ENCODE measurements around the gene ADGRV1.

Gene ADGRV1

DNA sequence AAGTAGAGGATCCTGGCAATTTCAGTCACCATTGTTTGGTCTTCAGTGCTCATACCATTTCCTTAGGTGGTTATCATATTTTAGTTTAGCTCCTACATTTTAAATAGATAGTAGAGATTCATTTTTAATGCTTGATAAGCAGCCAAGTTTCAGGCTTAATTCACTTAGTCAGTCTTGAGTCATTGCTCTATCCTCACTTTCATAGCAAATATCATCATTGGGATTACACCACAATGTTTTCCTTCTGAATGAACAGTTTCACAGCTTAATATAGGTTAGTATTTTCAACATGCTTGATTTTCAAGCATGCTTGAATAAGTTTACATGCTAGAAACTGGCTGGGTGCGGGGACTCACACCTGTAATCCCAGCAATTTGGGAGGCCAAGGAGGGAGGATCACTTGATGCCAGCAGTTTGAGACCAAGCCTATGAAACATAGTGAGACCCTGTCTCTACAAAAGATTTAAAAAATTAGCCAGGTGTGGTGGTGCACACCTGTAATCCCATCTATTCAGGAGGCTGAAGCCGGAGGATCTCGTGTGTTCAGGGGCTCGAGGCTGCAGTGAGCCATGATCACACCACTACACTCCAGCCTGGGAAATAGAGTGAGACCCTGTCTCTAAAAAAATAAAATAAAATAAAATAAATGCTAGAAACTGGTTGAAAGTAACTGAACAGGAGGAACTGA, 339.9 kb downstream of the ADGRV1 start:
- Histone ChIP-seq H3K27me3 (ENCODE audit: low read depth, low read length) (no peaks in the 10 kb centered on the region), H3K9me3 (ENCODE audit: control insufficient read depth in 1 of 2, low read length in 2 of 2) (no peaks in the 10 kb centered on the region), H3K4me1 (ENCODE audit: control insufficient read depth in 1 of 2, insufficient read depth in 2 of 2, low read length in 2 of 2) (no peaks in the 10 kb centered on the region), H3K36me3 (ENCODE audit: control insufficient read depth in 1 of 2, insufficient read depth in 2 of 2, low read length in 2 of 2) (no peaks in the 10 kb centered on the region), H3K27ac (ENCODE audit: low read length) (no peak overlapping the region), H3K4me3 (ENCODE audit: low read depth in 1 of 2, low read length in 2 of 2) (no peak overlapping the region)

DNA sequence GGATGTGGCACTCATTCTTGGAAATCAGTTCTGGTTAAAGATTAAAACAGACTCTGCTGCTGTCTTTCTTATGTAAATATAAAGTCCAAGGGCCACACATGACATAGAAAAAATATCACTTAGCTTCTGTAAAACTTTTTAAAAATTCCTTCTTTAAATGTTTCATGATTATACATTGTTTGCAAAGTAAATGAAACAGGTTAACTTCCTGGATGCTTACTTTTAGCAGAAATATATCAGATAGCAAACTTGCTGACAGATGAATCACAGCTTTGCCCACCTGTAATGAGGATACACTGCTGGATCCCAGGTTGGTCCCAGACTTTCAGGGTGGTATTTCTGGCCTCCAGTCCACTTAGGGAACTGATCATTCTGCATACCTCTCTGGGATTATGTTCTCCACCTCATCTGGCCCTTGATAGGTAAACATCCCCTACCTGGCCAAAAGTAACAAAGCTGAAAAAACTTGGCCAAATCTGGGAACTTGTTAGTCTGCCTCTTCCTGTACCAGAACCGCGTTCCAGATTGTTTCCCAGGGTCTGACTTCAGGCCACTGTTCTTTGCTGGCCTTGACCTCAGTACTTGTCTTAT, 340.5 kb downstream of the ADGRV1 start:
- Histone ChIP-seq H3K36me3 (ENCODE audit: control insufficient read depth in 1 of 2, insufficient read depth in 2 of 2, low read length in 2 of 2) (no peaks in the 10 kb centered on the region), H3K9me3 (ENCODE audit: control insufficient read depth in 1 of 2, low read length in 2 of 2) (no peaks in the 10 kb centered on the region), H3K27me3 (ENCODE audit: low read depth, low read length) (no peaks in the 10 kb centered on the region), H3K4me3 (ENCODE audit: low read depth in 1 of 2, low read length in 2 of 2) (no peak overlapping the region), H3K27ac (ENCODE audit: low read length) (no peak overlapping the region), H3K4me1 (ENCODE audit: control insufficient read depth in 1 of 2, insufficient read depth in 2 of 2, low read length in 2 of 2) (no peaks in the 10 kb centered on the region)

DNA sequence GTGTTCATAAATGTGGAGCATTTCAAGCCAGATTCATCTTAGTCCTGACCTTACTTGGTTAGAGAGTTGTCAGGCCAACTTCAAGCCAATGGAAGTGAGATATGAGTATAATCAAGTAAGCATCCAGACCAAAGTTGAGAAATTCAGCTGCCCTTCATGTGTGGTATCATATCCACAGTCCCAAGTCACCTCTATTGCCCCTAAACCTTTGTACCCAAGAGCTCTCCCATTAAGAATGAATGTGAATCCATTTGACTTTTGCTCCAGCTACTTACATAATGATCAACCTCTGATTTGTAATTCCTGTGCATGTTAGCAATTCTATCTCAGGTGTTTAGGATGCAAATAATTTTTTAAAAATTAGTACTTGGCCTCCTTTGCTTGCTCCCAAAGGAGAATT, 342.7 kb downstream of the ADGRV1 start:
- Histone ChIP-seq H3K9me3 (ENCODE audit: control insufficient read depth in 1 of 2, low read length in 2 of 2) (no peaks in the 10 kb centered on the region), H3K27ac (ENCODE audit: low read length) (no peak overlapping the region), H3K4me3 (ENCODE audit: low read depth in 1 of 2, low read length in 2 of 2) (no peak overlapping the region), H3K4me1 (ENCODE audit: control insufficient read depth in 1 of 2, insufficient read depth in 2 of 2, low read length in 2 of 2) (no peaks in the 10 kb centered on the region), H3K27me3 (ENCODE audit: low read depth, low read length) (no peaks in the 10 kb centered on the region), H3K36me3 (ENCODE audit: control insufficient read depth in 1 of 2, insufficient read depth in 2 of 2, low read length in 2 of 2) (no peaks in the 10 kb centered on the region)

- no peak overlapping the region for H3K27ac ChIP-seq (ENCODE audit: low read length)
These were observed 343.6 kb downstream of the ADGRV1 start for GRCh38 chr5:90902170-90902569.

DNA sequence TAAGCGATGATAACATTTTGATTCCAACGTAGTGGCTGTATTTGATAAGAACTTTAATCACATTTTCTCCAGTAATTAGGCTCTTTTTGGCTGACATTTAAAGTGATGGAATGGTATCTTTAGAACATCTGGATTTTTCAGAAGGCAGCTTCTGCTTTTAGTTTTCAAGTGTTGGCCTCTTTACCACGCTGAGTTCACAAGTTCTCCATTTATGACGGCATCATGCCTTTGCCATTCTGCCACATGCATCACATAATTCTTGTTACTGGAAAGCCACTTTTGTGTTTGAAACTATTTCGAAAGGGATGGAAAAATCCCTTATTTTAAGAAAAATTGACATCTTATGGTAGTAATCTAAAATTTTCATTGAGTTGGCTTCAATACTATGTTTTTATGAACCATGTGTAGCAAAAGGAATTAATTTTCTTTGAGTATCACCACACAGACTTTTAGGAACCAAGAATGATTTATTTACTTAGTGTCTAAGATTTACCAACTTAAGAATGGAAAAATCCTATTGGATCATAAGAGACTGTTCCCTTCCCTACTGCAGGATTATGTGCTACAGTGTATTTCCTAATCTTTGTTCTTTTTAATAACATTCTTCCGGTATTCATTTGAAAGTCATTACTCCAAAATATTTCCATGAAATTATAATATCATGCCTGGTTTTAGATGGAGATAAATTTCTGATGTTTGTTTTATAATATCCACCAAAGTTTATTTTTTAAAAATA, 344.2 kb downstream of the ADGRV1 start:
- no peaks in the 10 kb centered on the region for H3K9me3 ChIP-seq (ENCODE audit: control insufficient read depth in 1 of 2, low read length in 2 of 2)
- H3K4me1 ChIP-seq (ENCODE audit: control insufficient read depth in 1 of 2, insufficient read depth in 2 of 2, low read length in 2 of 2): no peaks in the 10 kb centered on the region
- H3K27ac ChIP-seq (ENCODE audit: low read length): no peak overlapping the region
- no peak overlapping the region for H3K4me3 ChIP-seq (ENCODE audit: low read depth in 1 of 2, low read length in 2 of 2)
- no peaks in the 10 kb centered on the region for H3K27me3 ChIP-seq (ENCODE audit: low read depth, low read length)
- no peaks in the 10 kb centered on the region for H3K36me3 ChIP-seq (ENCODE audit: control insufficient read depth in 1 of 2, insufficient read depth in 2 of 2, low read length in 2 of 2)

More at GRCh38 chr5:90902170-90902569, 343.6 kb downstream of the ADGRV1 start:
- no peaks in the 10 kb centered on the region for H3K36me3 ChIP-seq (ENCODE audit: control insufficient read depth in 1 of 2, insufficient read depth in 2 of 2, low read length in 2 of 2)
- H3K9me3 ChIP-seq (ENCODE audit: control insufficient read depth in 1 of 2, low read length in 2 of 2): no peaks in the 10 kb centered on the region
- no peaks in the 10 kb centered on the region for H3K27me3 ChIP-seq (ENCODE audit: low read depth, low read length)
- H3K4me3 ChIP-seq (ENCODE audit: low read depth in 1 of 2, low read length in 2 of 2): no peak overlapping the region
- no peaks in the 10 kb centered on the region for H3K4me1 ChIP-seq (ENCODE audit: control insufficient read depth in 1 of 2, insufficient read depth in 2 of 2, low read length in 2 of 2)

- Histone ChIP-seq H3K36me3 (ENCODE audit: control insufficient read depth in 1 of 2, insufficient read depth in 2 of 2, low read length in 2 of 2) (no peaks in the 10 kb centered on the region), H3K27me3 (ENCODE audit: low read depth, low read length) (no peaks in the 10 kb centered on the region), H3K9me3 (ENCODE audit: control insufficient read depth in 1 of 2, low read length in 2 of 2) (no peaks in the 10 kb centered on the region), H3K27ac (ENCODE audit: low read length) (no peak overlapping the region), H3K4me3 (ENCODE audit: low read depth in 1 of 2, low read length in 2 of 2) (no peak overlapping the region), H3K4me1 (ENCODE audit: control insufficient read depth in 1 of 2, insufficient read depth in 2 of 2, low read length in 2 of 2) (peaks cover 0 to 3% of the 10 kb centered on the region in 2 donors)
These were observed 350.5 kb downstream of the ADGRV1 start for GRCh38 chr5:90909101-90909503.

DNA sequence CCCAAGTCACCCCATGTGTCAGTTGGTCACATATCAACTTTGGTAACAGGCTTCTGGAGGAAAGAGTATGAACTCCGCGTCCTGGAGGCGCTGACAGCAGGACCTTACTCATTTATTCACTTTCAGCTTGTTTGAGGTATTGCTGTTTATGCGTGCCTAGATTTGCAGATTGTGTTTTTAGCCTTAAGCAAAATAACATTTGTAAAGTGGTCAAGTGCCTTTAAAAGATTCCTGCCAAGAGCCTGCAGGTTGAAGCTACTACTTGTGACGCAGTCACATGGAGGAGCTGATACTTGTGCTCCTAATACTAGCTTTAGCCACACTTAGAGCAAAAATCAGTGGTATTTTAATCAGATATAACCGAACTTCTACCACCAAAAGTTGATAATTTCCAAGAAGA, 351.3 kb downstream of the ADGRV1 start:
- Histone ChIP-seq H3K4me1 (ENCODE audit: control insufficient read depth in 1 of 2, insufficient read depth in 2 of 2, low read length in 2 of 2) (peaks cover 0 to 3% of the 10 kb centered on the region in 2 donors), H3K27me3 (ENCODE audit: low read depth, low read length) (no peaks in the 10 kb centered on the region), H3K27ac (ENCODE audit: low read length) (no peak overlapping the region), H3K9me3 (ENCODE audit: control insufficient read depth in 1 of 2, low read length in 2 of 2) (no peaks in the 10 kb centered on the region), H3K4me3 (ENCODE audit: low read depth in 1 of 2, low read length in 2 of 2) (no peak overlapping the region), H3K36me3 (ENCODE audit: control insufficient read depth in 1 of 2, insufficient read depth in 2 of 2, low read length in 2 of 2) (no peaks in the 10 kb centered on the region)

- Histone ChIP-seq H3K4me1 (ENCODE audit: control insufficient read depth in 1 of 2, insufficient read depth in 2 of 2, low read length in 2 of 2) (peaks cover 0 to 3% of the 10 kb centered on the region in 2 donors), H3K27ac (ENCODE audit: low read length) (no peak overlapping the region), H3K27me3 (ENCODE audit: low read depth, low read length) (no peaks in the 10 kb centered on the region), H3K36me3 (ENCODE audit: control insufficient read depth in 1 of 2, insufficient read depth in 2 of 2, low read length in 2 of 2) (no peaks in the 10 kb centered on the region), H3K4me3 (ENCODE audit: low read depth in 1 of 2, low read length in 2 of 2) (no peak overlapping the region), H3K9me3 (ENCODE audit: control insufficient read depth in 1 of 2, low read length in 2 of 2) (no peaks in the 10 kb centered on the region)
These were observed 352.6 kb downstream of the ADGRV1 start for GRCh38 chr5:90911169-90911568.

DNA sequence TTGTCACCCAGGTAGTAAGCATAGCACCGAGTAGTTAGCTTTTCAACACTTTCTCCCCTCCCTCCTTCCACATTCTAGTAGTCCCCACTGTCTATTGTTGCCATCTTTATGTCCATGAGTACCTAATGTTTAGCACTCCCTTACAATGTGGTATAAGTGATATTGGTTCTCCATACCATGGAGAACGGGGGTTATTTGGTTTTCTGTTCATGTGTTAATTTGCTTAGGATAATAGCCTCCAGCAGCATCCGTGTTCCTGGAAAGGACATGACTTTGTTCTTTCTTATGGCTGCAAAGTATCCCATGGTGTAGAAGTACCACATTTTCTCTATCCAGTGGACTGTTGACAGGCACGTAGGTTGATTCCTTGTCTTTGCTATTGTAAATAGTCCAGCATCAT, 353.9 kb downstream of the ADGRV1 start:
- H3K27me3 ChIP-seq (ENCODE audit: low read depth, low read length): no peaks in the 10 kb centered on the region
- H3K36me3 ChIP-seq (ENCODE audit: control insufficient read depth in 1 of 2, insufficient read depth in 2 of 2, low read length in 2 of 2): no peaks in the 10 kb centered on the region
- H3K4me1 ChIP-seq (ENCODE audit: control insufficient read depth in 1 of 2, insufficient read depth in 2 of 2, low read length in 2 of 2): peaks cover 0 to 3% of the 10 kb centered on the region in 2 donors
- H3K4me3 ChIP-seq (ENCODE audit: low read depth in 1 of 2, low read length in 2 of 2): no peak overlapping the region
- no peak overlapping the region for H3K27ac ChIP-seq (ENCODE audit: low read length)
- no peaks in the 10 kb centered on the region for H3K9me3 ChIP-seq (ENCODE audit: control insufficient read depth in 1 of 2, low read length in 2 of 2)

DNA sequence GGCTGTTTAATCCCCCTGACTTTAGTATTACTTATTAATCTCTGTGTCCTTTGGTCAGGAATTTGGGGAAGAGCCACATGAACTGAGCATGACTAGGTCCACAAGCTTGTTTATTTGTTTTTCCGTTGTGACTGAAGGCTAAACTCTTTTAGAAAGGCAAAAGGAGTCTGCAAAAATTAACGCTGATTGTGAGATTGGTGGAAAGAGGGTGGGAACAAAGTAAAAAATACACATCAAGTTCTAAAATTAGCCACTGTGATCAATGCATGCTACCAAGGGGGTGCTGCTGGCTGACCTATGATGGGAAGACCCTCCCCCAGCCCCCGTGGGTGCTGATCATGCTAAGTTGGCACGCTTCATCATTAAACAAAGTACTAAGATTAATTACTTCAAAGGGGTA, 356.8 kb downstream of the ADGRV1 start:
- Histone ChIP-seq H3K9me3 (ENCODE audit: control insufficient read depth in 1 of 2, low read length in 2 of 2) (no peaks in the 10 kb centered on the region), H3K27me3 (ENCODE audit: low read depth, low read length) (no peaks in the 10 kb centered on the region), H3K4me1 (ENCODE audit: control insufficient read depth in 1 of 2, insufficient read depth in 2 of 2, low read length in 2 of 2) (peaks cover 0 to 3% of the 10 kb centered on the region in 2 donors), H3K4me3 (ENCODE audit: low read depth in 1 of 2, low read length in 2 of 2) (no peak overlapping the region), H3K27ac (ENCODE audit: low read length) (no peak overlapping the region), H3K36me3 (ENCODE audit: control insufficient read depth in 1 of 2, insufficient read depth in 2 of 2, low read length in 2 of 2) (no peaks in the 10 kb centered on the region)

GRCh38 chr5:90916947-90917800, 358.6 kb downstream of the ADGRV1 start:
- no peak overlapping the region for H3K4me3 ChIP-seq (ENCODE audit: low read depth in 1 of 2, low read length in 2 of 2)
- no peaks in the 10 kb centered on the region for H3K36me3 ChIP-seq (ENCODE audit: control insufficient read depth in 1 of 2, insufficient read depth in 2 of 2, low read length in 2 of 2)
- H3K27ac ChIP-seq (ENCODE audit: low read length): no peak overlapping the region
- H3K4me1 ChIP-seq (ENCODE audit: control insufficient read depth in 1 of 2, insufficient read depth in 2 of 2, low read length in 2 of 2): no peaks in the 10 kb centered on the region
- no peaks in the 10 kb centered on the region for H3K9me3 ChIP-seq (ENCODE audit: control insufficient read depth in 1 of 2, low read length in 2 of 2)
- H3K27me3 ChIP-seq (ENCODE audit: low read depth, low read length): no peaks in the 10 kb centered on the region
